COLO668 (cell line): ENCODE results near the gene ANTXR1.

Experiments
- DNase-seq: peaks from one replicate; lab custom pipeline; 2025; ENCODE audit not compliant: unreplicated experiment; lab: John Stamatoyannopoulos, UW

The ANTXR1 gene

DNA sequence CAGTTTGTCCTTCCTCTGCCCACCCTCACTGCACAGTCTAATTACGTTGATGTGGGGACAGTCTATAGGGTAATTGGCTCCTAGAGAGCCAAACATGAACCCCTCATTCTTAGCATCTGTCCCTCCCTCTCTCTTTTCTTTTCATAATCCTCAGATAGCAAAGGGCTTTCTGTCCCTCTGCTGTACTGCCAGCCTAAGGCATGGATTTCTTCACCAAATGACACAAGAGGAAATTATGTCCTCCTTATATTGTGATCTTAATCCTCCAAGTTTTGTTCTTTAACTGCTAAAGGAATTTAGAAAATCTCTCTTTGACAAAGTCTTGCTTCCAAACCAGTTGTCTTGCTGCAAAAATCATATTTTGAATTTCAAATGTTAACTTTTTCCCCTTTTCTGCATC lies 18.5 kb downstream of the ANTXR1 start:
- no peak for DNase-seq

DNA sequence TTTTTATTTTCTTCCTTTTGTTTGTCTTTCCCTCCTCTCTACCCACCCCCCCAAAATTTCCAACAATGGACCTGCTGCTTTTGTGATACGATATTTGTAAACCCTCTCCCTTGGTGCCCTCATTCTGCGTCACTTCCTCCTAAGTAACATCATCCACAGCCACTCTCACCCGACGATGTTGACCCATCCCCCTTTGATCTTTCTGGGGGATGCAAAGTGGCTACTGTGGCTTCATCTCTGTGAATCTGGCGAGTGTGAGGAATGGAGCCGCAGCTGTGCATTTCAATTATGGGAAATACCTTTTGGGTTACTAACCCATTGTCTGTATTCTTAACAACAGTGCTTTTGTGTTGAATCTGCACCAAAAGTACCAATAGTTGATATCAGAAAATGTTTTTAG lies 19.4 kb downstream of the ANTXR1 start:
- no peak for DNase-seq

DNA sequence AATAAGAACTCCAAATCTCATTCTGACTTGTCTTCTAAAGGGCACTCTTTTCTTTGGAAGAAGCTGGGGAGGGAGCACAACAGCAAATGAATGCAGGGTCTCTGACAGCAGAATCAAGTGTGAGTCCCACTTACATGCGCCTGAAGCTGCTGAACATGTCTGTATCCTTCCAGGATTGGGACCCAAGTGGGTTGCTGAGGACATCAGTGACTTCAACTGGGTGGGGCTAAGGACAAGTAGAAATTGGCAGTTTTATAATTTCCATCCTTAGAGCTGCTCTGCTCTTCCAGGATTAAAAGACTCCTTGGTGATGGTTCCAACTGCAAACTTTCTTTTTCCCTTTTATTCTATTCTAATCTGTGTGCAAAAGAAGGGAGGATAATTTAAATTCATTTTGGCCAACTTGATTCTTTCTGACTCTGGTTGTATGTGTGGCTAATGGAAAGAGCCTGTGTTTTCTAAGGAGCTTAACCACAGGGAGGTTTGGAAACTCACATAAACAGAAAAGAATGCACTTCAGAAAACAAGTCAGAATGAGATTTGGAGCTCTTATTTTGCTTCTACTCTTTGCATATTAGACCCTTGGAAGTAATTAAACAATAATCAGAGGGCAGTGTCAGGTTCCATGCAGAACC lies 20.6 kb downstream of the ANTXR1 start:
- DNase-seq: no peak

DNA sequence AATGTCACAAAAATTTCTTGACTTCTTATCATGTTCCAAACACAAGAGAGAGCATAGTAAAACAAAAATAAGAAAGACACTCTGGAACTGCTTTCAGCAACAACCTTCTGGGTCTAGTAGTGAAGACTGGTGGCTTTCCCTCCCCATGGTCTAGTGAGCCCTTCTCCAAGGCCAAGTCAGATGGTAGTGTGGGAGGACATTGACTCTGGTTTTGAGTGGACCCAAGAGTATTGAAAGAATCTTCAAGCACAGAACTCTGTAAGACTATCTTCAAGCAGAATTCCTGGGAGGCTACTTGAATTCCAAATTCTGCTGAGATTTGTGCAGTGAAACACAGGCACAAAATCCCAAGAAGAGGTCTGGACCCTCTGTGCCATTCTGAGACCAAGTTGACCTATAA lies 21.1 kb downstream of the ANTXR1 start:
- DNase-seq: no peak

DNA sequence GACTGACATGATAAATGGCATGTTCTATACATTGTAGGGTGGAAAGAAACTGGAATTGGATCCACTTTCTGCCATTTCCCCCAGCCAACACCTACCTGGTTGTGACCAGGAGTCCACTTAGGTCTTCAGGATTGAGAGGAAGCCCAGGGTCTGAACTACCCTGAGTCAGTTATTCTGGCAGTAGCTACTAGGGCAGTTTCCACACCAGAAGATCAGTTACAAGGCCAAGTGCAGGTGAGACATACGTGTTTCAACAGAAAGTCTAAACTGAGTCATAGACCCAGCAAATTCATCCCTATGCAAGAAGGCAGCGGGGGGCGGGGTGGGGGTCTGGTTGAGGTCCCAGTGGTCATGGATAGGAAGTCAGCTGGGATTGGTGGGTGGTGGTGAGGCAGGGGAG lies 21.9 kb downstream of the ANTXR1 start:
- DNase-seq: no peak

DNA sequence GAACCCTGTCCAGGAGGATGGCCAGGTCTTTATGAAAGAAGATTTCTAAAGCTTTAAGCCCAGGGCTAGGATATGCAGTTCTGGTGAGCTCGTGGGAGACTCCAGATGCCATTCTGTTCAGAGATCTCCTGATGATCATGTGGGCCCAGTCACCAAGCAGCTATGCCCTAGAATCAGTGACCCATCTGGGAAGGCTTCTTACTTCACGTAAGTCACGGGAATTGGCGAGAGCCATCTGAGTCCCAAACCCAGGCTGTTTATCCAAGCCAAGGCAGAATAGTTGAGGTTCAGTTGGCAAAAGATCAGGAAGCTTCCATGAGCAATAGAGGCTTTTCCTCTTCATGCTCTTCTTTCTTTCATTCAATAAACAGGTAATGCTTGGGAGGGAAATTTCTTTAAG lies 23.9 kb downstream of the ANTXR1 start:
- no peak for DNase-seq

DNA sequence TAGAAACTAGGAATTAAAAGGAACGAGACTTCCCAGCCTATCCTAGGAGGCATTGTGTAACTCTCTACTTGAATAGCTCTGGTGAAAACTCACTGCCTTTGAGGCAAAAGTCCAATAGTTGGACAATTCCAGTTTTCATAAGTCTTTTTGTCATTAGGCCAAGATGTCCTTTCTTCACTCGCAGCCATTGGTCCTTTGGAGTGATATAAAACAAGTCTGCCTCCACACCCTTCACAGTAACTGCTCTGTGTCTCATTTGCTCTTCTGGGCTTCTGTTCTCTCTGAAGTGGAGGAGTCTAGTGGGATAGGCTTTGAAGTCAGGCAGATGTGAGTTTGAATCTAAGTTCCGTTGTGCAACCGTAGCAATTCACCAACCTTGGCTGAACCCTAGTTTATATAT lies 28.2 kb downstream of the ANTXR1 start:
- no peak for DNase-seq

DNA sequence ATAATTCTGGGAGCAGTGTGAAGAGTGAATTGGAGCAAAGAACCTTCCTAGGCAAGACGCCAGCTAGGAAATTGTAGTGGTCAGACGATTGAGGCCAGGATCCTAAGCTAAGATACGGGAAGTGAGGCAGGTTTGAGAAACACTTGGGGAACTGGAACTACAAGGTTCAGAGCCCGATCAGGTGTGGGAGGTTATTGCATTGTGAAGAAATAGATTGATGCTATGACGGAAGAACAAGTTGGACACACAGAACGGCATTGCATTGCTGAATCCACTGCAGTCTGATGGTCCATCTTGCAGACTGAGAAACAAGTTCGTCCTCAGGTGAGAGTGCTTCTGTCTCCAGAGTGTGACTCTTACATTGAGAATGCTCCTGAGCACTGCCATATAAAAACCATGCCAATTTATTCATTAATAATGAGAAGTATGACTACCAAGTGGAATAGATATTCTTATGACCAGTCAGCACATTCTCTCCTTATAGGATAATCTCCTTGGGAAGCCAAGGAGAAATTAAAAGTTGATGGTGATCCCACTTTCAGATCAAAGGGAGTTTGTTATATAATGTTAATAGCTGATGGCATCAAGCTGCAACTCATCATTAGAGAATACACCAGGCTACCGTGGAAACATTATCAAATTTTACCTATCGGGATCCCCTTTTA lies 30.9 kb downstream of the ANTXR1 start:
- no peak for DNase-seq

DNA sequence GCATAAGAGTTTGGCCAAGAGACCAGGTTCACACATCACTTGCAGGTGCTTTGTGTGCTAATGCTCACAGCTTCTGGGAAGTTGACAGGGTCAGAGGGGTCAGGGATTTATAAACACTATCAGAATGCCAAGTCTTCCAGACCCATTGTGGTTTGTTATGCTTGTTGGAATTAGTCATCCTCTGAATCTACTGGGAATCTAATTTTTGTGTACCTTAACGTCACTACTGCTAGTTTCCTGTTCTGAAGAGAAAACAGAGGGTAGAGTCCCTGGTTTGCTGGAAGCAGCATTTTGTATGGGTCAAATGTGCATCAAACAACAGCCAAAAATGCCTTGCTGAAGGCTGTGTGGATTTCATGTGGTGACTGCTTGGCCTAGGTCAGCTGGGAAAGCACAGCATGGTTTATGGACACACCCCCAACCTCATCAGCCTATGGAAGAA lies 33.3 kb downstream of the ANTXR1 start:
- no peak for DNase-seq

DNA sequence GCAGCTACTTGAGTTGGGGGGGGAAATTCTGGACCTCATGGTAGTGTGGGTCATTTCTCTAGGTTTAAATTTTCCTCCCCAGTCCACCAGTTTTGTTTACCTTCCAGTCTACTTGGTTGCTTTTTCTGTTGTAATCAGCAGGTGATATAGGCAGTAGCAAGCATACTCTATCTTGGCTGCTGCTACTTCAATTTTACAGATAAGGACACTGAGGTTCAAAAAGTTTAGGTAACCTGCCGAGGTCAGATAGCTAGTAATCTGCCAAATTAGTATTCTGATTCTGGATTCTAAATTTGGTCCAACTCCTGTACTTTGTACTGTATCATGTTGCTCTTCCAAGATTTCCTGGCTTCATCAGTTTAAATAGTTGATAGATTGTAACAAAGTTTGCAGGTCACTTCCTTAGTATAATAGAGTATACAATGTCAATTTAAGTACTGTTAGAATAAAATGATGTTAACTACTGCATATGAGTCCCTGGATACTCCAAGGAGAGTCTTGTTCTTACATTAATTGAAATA lies 34.7 kb downstream of the ANTXR1 start:
- no peak for DNase-seq

DNA sequence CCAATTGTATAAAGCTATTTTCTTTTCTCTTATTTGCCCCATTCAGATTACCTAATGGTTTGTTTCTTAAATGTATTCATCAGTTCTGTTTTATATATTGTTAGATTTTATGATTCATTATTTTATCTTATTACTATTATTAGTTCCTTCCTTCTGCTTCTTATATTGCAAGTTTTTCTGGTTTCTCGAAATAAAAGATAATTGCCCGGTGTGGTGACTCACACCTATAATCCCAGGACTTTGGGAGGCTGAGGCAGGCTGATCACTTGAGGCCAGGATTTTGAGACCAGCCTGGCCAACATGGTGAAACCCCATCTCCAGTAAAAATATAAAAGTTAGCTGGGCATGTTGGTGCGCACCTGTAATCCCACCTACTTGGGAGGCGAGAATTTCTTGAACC lies 37.8 kb downstream of the ANTXR1 start:
- DNase-seq: no peak

DNA sequence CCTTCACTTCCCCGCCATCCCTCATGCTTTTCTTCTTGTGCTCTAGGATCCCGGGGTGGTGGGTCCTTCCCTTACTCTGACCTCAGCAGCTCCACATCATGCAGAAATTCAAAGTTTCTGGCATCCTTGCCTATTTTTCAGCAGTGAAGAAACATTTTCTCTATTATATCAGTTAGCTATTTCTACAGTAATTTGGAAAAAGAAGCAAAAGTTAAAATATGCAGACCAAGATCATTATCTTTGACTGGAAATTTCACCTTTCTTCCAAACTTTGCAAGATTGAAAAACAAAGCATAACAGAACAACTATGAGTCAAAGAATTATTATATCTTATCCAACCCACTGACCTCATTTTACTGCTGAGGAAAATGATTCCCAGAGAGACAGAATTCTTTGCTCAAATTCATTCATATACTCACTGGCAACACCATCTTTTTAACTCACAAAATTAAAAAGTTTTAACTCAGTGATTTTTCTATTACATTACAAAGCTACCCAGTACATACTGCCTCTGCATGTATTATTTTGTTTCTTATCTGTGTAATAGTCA lies 40.5 kb downstream of the ANTXR1 start:
- DNase-seq: no peak

DNA sequence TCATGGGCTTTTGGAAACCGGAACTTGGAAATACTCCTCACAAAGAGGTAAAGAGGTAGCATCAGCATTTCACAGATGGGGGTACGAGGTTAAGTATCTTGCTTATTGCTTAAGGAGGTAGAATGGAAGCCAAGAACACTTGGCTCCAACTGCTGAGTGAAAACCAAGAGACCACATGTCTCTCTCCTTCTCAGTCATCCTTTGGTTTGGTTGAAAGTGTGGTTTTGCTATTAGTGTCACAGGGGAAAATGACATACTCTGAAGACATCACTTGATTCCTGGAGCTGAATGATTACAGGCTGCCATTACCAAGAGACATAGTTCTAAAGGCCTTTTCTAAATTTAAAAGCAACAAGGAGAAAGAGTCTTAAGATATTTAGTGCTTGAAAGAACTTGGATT lies 41.5 kb downstream of the ANTXR1 start:
- DNase-seq: no peak

DNA sequence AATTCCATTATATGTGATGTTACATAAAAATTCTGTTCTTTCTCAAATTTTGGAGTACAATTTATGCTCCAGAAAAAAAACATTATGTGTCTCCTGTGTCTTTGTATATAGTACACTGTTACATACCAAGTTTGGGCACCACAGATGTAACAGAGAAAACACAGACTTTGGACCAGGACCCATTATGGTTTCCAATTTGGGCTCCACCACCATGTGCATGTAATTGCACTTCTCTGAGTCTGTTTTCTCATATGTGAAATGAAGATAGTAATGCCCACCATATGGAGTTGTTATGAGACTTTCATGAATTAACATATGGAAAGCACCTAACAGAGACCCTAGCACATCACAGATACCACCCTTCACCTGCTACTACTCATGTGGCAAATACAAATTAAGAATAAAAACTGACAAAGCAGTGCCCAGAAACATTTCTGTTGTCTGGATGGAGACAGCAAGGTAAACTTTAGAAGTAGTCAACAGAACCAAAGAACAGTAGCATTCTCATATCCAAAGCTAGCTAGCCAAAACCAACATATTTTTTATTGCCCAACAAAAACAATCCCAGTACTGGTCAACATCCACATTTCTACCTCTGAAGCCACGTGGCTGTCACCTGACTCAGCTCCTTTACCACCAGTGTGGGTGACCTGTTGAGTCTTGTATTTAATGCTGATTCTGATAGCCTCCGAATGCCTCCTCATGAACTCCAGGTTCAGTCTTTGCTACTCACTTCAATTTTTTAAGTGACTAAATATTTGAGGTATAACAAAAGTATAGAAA lies 42.9 kb downstream of the ANTXR1 start:
- DNase-seq: no peak

DNA sequence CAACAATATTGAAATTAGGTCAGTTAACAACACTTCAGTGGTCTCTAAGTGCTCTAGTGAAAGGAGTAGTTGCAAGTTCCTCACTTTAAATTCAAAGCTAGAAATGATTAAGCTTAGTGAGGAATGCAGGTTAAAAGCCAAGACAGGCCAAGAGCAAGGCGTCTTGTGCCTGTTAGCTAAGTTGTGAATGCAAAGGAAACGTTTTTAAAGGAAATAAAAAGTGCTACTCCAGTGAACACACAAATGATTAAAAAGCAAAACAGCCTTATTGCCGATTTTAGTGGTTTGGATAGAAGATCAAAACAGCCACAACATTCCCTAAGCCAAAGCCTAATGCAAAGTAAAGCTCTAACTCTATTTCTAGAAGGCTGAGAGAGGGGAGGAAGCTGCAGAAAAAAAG lies 44.7 kb downstream of the ANTXR1 start:
- DNase-seq: no peak

DNA sequence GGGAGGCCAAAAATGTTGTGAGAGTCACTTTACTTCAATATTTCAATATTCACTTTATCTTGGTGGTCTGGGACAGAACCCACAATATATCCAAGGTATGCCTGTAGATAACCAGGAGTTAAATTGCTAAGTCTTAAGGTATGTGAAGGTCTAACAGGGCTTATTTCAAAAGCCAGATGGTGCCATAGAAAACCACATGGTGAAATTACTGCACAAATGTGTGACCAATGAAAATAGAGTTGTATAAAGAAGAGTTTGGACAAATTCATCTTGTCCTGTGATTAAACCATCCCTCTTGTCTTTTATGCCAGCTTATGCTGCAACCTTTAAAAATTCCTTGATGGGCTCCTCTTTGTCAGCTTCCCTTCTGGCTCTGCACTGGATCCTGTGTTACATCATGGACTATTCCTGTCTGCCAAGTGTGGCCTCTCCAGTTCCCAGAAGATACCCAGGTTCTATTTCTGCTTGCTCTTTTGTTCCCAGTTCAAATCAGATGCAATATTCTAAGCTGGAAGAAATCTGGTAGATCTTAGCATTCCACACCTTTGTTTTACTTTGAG lies 46.8 kb downstream of the ANTXR1 start:
- no peak for DNase-seq

DNA sequence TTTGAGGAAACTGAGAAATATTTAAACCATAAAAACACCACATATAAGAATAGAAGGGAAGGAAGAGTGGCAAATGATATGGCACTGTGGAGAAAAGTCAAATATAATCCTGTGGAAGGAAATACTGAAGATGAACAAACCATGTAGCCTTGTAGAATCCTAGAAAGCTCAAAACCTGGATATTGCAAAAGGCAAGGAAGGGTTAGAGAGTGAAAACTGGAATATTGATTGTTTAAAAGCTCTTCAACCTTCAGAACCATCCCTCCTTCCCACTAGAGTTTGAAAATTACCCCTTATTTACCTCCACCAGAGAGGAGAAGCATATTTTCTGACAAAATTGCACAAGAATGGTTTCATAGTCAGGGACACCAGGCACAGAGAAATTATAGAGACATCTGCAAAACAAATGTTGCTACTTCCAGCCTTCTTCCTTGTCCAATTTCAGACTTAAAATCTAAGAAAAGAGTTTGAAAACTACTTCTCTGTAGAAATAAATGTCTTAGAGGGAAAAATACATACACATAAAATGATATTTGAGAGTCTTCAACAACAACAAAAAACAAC lies 48.0 kb downstream of the ANTXR1 start:
- DNase-seq: no peak

DNA sequence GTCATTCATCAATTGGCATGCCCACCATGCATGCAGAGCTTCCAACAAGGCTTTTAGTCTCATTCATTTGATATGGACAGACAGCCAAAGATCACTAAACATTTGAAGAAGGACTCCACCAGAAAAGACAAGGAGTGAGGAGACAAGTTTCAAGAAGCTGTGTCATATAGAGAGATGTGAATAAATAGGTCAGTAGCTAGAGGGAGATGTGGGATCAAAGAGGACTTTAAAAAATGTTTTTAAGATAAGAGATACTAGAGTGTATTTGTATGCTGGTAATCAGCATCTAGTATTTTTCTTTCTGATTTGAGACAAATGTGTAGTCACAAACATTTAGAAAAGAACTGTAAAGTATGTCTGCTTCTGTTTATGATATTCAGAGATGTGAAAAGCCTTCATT lies 48.5 kb downstream of the ANTXR1 start:
- no peak for DNase-seq

DNA sequence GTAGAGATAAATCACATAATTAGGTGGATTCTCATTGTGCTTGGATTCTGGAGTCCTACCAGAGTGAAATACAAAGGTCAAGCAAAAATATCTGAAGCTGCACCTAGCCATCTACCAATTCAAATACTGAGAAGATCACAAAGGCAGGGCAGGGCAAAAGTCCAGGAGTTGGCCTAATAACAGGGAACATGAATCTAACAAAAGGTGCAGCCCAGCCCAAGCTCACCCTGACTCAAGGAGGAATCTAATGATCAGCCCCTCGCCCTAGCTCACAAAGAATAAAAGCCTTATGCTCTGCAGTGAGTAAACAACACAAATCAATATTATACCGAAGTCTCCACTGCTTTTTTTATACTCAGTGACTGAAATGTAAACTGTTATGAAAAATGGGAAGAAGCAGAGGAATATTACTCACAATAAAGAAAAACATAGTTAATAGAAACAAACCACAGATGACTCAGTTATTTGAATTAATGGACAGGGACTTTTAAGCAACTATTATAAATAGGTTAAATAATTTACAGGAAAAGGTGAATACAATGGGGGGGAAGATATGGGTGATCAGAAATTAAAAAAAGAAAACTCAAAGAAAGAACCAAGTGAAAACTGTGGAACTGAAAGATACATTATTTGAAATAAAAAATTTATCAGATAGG lies 49.5 kb downstream of the ANTXR1 start:
- no peak for DNase-seq

DNA sequence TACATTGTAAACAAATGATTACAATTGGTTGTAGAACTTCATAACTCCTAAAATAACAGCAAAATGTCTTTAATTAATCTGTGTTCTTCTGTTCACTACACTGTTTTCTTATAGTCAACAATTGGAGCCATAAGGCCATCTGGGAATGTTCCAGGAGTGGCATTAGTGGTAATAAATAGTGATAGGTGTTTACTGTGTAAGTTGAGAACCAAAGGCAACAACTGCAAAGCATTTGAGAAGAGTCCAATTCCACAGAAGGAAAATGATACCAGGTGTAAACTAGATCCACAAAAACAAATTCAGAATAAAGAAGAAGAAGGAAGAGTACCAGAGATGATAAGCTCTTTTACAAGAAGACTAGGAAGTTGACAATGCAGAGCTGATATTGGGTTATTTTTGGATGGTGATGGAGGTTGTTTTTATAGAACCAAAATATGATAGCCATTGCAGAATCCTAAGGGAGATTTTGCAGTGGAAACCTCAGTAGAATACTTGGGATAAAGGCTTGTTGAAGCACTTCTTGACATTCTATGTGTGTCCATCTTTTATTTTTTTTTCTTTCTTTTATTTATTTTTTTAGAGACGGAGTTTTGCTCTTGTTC lies 52.9 kb downstream of the ANTXR1 start:
- no peak for DNase-seq
